SK-N-MC (cell line): ENCODE measurements around the gene CCDC40.

Experiments used
- DNase-seq: peaks from one replicate; pipeline ENCODE4 v3.0.0-alpha.2; 2011; ENCODE audit warnings: low read depth, low spot score
- H3K27ac ChIP-seq: fragments of 200-600 bp; sonication (generic); 2 replicates; pipeline ENCODE4 v1.5.1; 2016; ENCODE audit warnings: mixed run types
- H3K36me3 ChIP-seq: fragments of 200-600 bp; sonication (generic); 2 replicates; pipeline ENCODE4 v1.6.1; 2017; ENCODE audit warnings: antibody characterized with exemption, low read length, mixed read lengths; ENCODE audit not compliant: insufficient read depth
- H3K4me3 ChIP-seq: fragments of 200-600 bp; sonication (generic); 2 replicates; pipeline ENCODE4 v1.5.1; 2016
- H3K9ac ChIP-seq: fragments of 200-600 bp; sonication (generic); 2 replicates; pipeline ENCODE4 v1.8.0; 2017; ENCODE audit warnings: mixed run types, mixed read lengths; ENCODE audit not compliant: insufficient read length
- H3K9me3 ChIP-seq: fragments of 200-600 bp; sonication (generic); 2 replicates; pipeline ENCODE4 v1.6.1; 2017; ENCODE audit warnings: low read depth, mild to moderate bottlenecking, antibody characterized with exemption, low read length, moderate library complexity, mixed read lengths
- EZH2 ChIP-seq: fragments of 200-600 bp; sonication (generic); IDR thresholded peaks from one replicate; pipeline ENCODE4 v1.6.1; 2017; ENCODE audit warnings: antibody characterized with exemption
- FOXP2 ChIP-seq: optimal IDR thresholded peaks from 2 replicates; pipeline ENCODE3; 2011; ENCODE audit warnings: mild to moderate bottlenecking, moderate library complexity; ENCODE audit not compliant: insufficient read depth; ENCODE audit errors: extremely low read length, control extremely low read depth
- POLR2AphosphoS5 ChIP-seq: IDR thresholded peaks from 2 replicates; pipeline ENCODE4 v1.6.1; 2012; ENCODE audit warnings: mild to moderate bottlenecking, low read depth, low read length, borderline replicate concordance

CCDC40 gene

GRCh38 chr17:80050706-80051105 is 14.3 kb downstream of the CCDC40 start:
- Histone ChIP-seq H3K27ac (no peak overlapping the region), H3K36me3 (no peaks in the 10 kb centered on the region), H3K9ac (no peak overlapping the region), H3K4me3 (no peak overlapping the region), H3K9me3 (no peaks in the 10 kb centered on the region)
- no peak for DNase-seq
- no peak for TF ChIP-seq EZH2

- DNase-seq = no peak
- H3K9ac ChIP-seq = no peak overlapping the region
- H3K4me3 ChIP-seq = no peak overlapping the region
- H3K9me3 ChIP-seq = no peaks in the 10 kb centered on the region
- TF ChIP-seq POLR2AphosphoS5 = no peak
- H3K36me3 ChIP-seq = no peaks in the 10 kb centered on the region
- no peak overlapping the region for H3K27ac ChIP-seq
Measured at GRCh38 chr17:80051681-80052080, 15.2 kb downstream of the CCDC40 start.

DNA sequence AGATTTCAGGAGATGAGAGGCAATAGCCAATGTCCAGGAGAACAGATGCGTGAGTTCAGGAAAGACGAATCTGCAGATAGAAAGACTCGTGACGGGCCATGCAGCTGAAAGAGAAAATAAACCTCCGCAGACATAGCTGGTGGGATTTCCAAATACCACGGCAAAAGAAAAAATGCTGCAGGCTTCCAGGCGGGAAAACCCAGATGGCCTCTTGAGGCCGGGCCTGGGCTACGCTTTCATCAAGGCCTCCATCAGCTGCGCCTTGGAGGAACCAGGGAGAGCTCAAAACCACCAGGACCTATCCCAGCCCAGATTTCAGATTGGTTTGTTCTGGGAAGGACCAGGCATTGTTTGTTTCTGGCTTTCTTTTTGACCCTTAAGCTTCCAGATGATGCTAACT is 16.7 kb downstream of the CCDC40 start:
- Histone ChIP-seq H3K9ac (no peak overlapping the region), H3K27ac (no peak overlapping the region), H3K9me3 (no peaks in the 10 kb centered on the region), H3K4me3 (no peak overlapping the region), H3K36me3 (no peaks in the 10 kb centered on the region)
- DNase-seq = no peak
- TF ChIP-seq FOXP2 (no peak), POLR2AphosphoS5 (no peak), EZH2 (no peak)

GRCh38 chr17:80055597-80055996 is 19.2 kb downstream of the CCDC40 start:
- Histone ChIP-seq H3K9ac (no peak overlapping the region), H3K27ac (no peak overlapping the region)
- TF ChIP-seq EZH2 = no peak
- TF ChIP-seq FOXP2 = no peak
- TF ChIP-seq POLR2AphosphoS5 = no peak

DNA sequence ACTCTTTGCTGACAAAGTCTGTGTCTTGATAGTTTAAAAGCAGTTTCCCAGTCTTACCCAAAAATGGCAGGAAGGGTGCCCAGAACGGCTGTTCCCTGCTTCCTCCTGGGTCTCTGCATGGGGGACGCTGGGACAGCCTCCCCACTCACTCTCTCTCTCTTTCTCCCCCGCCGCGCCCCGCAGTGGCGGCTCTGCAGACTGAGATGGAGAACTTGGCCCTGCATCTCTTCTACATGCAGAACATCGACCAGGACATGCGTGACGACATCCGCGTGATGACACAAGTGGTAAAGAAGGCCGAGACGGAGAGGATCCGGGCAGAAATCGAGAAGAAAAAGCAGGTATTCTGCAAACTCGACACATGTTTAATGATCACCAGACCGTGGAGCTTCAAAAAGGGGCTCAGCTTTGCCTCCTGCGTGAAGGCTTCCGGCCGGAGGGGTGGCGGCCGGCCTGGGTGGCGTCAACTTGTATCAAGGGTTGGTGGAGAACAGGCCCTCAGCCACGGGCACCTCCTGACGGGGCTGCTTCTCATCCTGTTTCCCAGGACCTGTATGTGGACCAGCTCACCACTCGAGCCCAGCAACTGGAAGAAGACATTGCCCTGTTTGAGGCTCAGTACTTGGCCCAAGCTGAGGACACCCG is 22.0 kb downstream of the CCDC40 start:
- no peak overlapping the region for H3K27ac ChIP-seq
- no peak for TF ChIP-seq FOXP2
- no peak overlapping the region for H3K4me3 ChIP-seq
- no peak overlapping the region for H3K9ac ChIP-seq
- no peaks in the 10 kb centered on the region for H3K9me3 ChIP-seq
- no peak for DNase-seq
- no peaks in the 10 kb centered on the region for H3K36me3 ChIP-seq

More at GRCh38 chr17:80055597-80055996, 19.2 kb downstream of the CCDC40 start:
- Histone ChIP-seq H3K36me3 (no peaks in the 10 kb centered on the region), H3K4me3 (no peak overlapping the region), H3K9me3 (no peaks in the 10 kb centered on the region)
- DNase-seq = no peak

DNA sequence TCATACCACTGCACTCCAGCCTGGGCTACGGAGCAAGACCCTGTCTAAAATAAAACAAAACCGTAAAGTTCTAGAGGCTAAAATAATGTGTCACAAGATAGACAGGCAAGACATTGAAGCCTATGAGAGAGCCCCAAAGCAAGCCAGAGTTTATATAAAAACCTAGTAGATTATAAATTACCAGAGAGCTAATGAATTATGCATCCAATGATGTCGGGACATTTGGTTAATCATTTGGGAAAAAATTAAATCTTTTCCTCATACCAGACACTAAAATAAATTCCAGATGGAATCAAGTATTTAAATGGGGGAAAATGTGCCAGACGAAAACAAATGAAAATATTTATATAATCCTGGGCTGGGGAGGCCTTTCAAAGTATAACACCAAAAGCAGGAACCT is 24.2 kb downstream of the CCDC40 start:
- TF ChIP-seq EZH2 (no peak), FOXP2 (no peak), POLR2AphosphoS5 (no peak)

DNA sequence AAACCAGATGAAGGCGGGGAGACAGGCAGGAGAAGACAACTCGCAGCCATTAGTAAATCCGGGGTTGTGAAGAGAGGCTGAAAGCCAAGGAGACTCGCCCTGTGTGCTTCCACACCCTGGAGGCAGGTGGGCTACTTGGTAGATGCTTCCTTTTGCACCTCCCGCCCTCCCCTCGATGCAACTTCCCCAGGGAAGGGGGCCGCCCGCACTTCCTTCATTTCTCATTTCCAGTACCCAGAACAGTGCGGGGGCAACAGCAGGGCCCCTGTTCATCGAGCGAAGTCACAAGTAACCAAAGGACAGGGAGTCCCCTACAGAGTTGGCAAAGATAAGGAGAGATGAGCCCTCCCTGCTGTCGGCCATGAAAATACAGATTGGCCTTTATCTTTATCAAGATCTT is 25.0 kb downstream of the CCDC40 start:
- Histone ChIP-seq H3K27ac (no peak overlapping the region), H3K9ac (no peak overlapping the region), H3K9me3 (no peaks in the 10 kb centered on the region), H3K36me3 (no peaks in the 10 kb centered on the region), H3K4me3 (no peak overlapping the region)
- TF ChIP-seq EZH2 (no peak), FOXP2 (no peak), POLR2AphosphoS5 (no peak)
- DNase-seq = no peak

More for the DNA sequence above, 24.2 kb downstream of the CCDC40 start:
- Histone ChIP-seq H3K4me3 (no peak overlapping the region), H3K9me3 (no peaks in the 10 kb centered on the region), H3K36me3 (no peaks in the 10 kb centered on the region), H3K27ac (no peak overlapping the region), H3K9ac (no peak overlapping the region)
- DNase-seq = no peak

GRCh38 chr17:80063830-80064585 is 27.6 kb downstream of the CCDC40 start:
- H3K9ac ChIP-seq = no peak overlapping the region
- H3K36me3 ChIP-seq = no peaks in the 10 kb centered on the region
- no peak overlapping the region for H3K27ac ChIP-seq
- H3K9me3 ChIP-seq = no peaks in the 10 kb centered on the region
- DNase-seq = no peak
- H3K4me3 ChIP-seq = no peak overlapping the region
- no peak for TF ChIP-seq POLR2AphosphoS5

DNA sequence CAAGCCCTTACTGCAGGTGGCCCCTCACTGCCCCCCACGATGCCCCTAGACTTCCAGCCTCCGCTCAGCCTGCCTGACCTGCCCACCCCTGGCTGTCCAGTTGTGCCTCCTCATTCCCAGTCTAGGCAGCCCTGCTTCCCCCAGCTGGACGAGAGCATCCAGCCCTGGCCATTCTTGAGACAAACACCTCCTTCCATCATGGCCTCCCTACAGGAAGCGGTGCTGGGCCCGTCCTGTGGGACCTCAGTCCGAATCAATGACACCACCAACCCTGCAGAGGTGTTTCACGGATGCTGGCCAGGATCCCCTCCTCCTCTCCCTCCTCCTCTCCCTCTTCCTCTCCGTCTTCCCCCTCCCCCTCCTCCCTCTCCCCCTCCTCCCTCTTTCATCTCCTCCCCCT is 28.3 kb downstream of the CCDC40 start:
- no peaks in the 10 kb centered on the region for H3K9me3 ChIP-seq
- H3K9ac ChIP-seq = no peak overlapping the region
- TF ChIP-seq FOXP2 = no peak
- TF ChIP-seq EZH2 = no peak
- TF ChIP-seq POLR2AphosphoS5 = no peak
- H3K4me3 ChIP-seq = no peak overlapping the region
- H3K36me3 ChIP-seq = no peaks in the 10 kb centered on the region
- H3K27ac ChIP-seq = no peak overlapping the region
- no peak for DNase-seq
